Dermis microvascular lymphatic vessel endothelial cell (primary cell): Measurements from ENCODE around the gene SLC4A1AP. TPM values are rescaled to one million over a fixed set of nuclear protein-coding genes. Genes with fewer than 3 reads are reported as not detected.
A peak's percentile ranks its signal among the peaks of the same experiment; 100 is the strongest.

ENCODE experiments used
- DNase-seq, 2 donors: peaks; one replicate each; pipeline versions ENCODE4 v3.0.0 to v3.0.0-alpha.2; 2010; ENCODE audit warnings: low read depth in 2 of 2
- total RNA-seq: library from RNA; depleted of rRNA; stranded (reverse); fragments of >200 nt; gene quantifications from 2 replicates; pipeline ENCODE4 v1.2.1, GENCODE V29; 2014

SLC4A1AP gene
- total RNA-seq, 1 donor from 2014 or later, result 17.8 TPM

- no peak for DNase-seq
Observed at GRCh38 chr2:27717070-27717795, 53.5 kb downstream of the SLC4A1AP start.

GRCh38 chr2:27720004-27720551 is 56.4 kb downstream of the SLC4A1AP start:
- DNase-seq, result peak; percentile 32 to 88

- DNase-seq, result no peak
Observed at GRCh38 chr2:27721335-27721734, 57.6 kb downstream of the SLC4A1AP start.

GRCh38 chr2:27721884-27722485 is 58.3 kb downstream of the SLC4A1AP start:
- no peak for DNase-seq

GRCh38 chr2:27723372-27724144 is 59.9 kb downstream of the SLC4A1AP start:
- peak in 1 of 2 donors; percentile 74 for DNase-seq

- DNase-seq, result no peak
Observed at GRCh38 chr2:27724191-27724590, 60.5 kb downstream of the SLC4A1AP start.

GRCh38 chr2:27724905-27725701 is 61.4 kb downstream of the SLC4A1AP start:
- DNase-seq, result peak; percentile 55 to 66

- peak in 1 of 2 donors; percentile 73 for DNase-seq
Observed at GRCh38 chr2:27727257-27727656, 63.6 kb downstream of the SLC4A1AP start.

- DNase-seq, result no peak
Observed at GRCh38 chr2:27728081-27728858, 64.6 kb downstream of the SLC4A1AP start.

- DNase-seq, result no peak
Observed at GRCh38 chr2:27729198-27729597, 65.5 kb downstream of the SLC4A1AP start.

GRCh38 chr2:27729614-27730013 is 65.9 kb downstream of the SLC4A1AP start:
- DNase-seq, result no peak

- peak in 1 of 2 donors; percentile 9 for DNase-seq
Observed at GRCh38 chr2:27730261-27730662, 66.6 kb downstream of the SLC4A1AP start.

- DNase-seq, result no peak
Observed at GRCh38 chr2:27730980-27731691, 67.4 kb downstream of the SLC4A1AP start.

GRCh38 chr2:27734305-27734704 is 70.6 kb downstream of the SLC4A1AP start:
- no peak for DNase-seq

- DNase-seq, result peak in 1 of 2 donors; percentile 45
Observed at GRCh38 chr2:27735263-27735904, 71.7 kb downstream of the SLC4A1AP start.

GRCh38 chr2:27736031-27736889 is 72.6 kb downstream of the SLC4A1AP start:
- no peak for DNase-seq

GRCh38 chr2:27736890-27737204 is 73.2 kb downstream of the SLC4A1AP start:
- no peak for DNase-seq

- peak; percentile 69 to 76 for DNase-seq
Observed at GRCh38 chr2:27737676-27738348, 74.1 kb downstream of the SLC4A1AP start.
